IPS-20b (cell line): ENCODE measurements around the gene GATA1.

Experiments
- H3K27ac ChIP-seq: one replicate; pipeline ENCODE4 v1.5.1; 2013; ENCODE audit warnings: low read length
- H3K27me3 ChIP-seq: 2 replicates; pipeline ENCODE4 v1.6.1; 2013; ENCODE audit warnings: mild to moderate bottlenecking, low read length, inconsistent platforms; ENCODE audit not compliant: insufficient read depth
- H3K36me3 ChIP-seq: 2 replicates; pipeline ENCODE4 v1.6.1; 2013; ENCODE audit warnings: low read depth, mild to moderate bottlenecking, inconsistent platforms, low read length, moderate library complexity; ENCODE audit not compliant: insufficient read depth
- H3K4me1 ChIP-seq: 2 replicates; pipeline ENCODE4 v1.6.1; 2013; ENCODE audit warnings: mild to moderate bottlenecking, control low read depth, inconsistent platforms, low read length, moderate library complexity; ENCODE audit not compliant: insufficient read depth
- H3K4me3 ChIP-seq: 2 replicates; pipeline ENCODE4 v1.5.1; 2013; ENCODE audit warnings: mild to moderate bottlenecking, low read length, inconsistent platforms
- H3K9ac ChIP-seq: 2 replicates; pipeline ENCODE4 v1.6.1; 2013; ENCODE audit warnings: low read depth, mild to moderate bottlenecking, inconsistent platforms, low read length, moderate library complexity
- H3K9me3 ChIP-seq: 2 replicates; pipeline ENCODE4 v1.6.1; 2013; ENCODE audit warnings: mild to moderate bottlenecking, low read depth, low read length, inconsistent platforms; ENCODE audit not compliant: insufficient read depth

GATA1 gene

GRCh38 chrX:48761674-48762471, 24.5 kb upstream of the GATA1 start, which contains the start of gene GLOD5:
Gene GLOD5, plus strand, starts transcription at chrX:48761747. Its CDS starts 44 bp downstream, at chrX:48761791.
- H3K36me3 ChIP-seq, result no peaks in the 10 kb centered on the region
- H3K4me3 ChIP-seq, result no peak within 1 kb of the TSS
- no peak within 1 kb of the TSS for H3K9ac ChIP-seq
- H3K9me3 ChIP-seq, result no peaks in the 10 kb centered on the region
- no peaks in the 10 kb centered on the region for H3K27me3 ChIP-seq
- no peaks in the 10 kb centered on the region for H3K4me1 ChIP-seq
- no peak within 1 kb of the TSS for H3K27ac ChIP-seq

- H3K27ac ChIP-seq, result no peak overlapping the region
- H3K4me3 ChIP-seq, result no peak overlapping the region
- H3K27me3 ChIP-seq, result no peaks in the 10 kb centered on the region
- H3K9me3 ChIP-seq, result no peaks in the 10 kb centered on the region
- H3K9ac ChIP-seq, result no peak overlapping the region
- no peaks in the 10 kb centered on the region for H3K36me3 ChIP-seq
- H3K4me1 ChIP-seq, result no peaks in the 10 kb centered on the region
Measured at GRCh38 chrX:48769230-48769629, 17.2 kb upstream of the GATA1 start.

- Histone ChIP-seq H3K27ac (no peak overlapping the region), H3K4me1 (no peaks in the 10 kb centered on the region), H3K27me3 (no peaks in the 10 kb centered on the region), H3K9ac (no peak overlapping the region), H3K36me3 (no peaks in the 10 kb centered on the region), H3K4me3 (no peak overlapping the region), H3K9me3 (no peaks in the 10 kb centered on the region)
Measured at GRCh38 chrX:48770296-48770695, 16.1 kb upstream of the GATA1 start.

- no peak overlapping the region for H3K4me3 ChIP-seq
- H3K9me3 ChIP-seq, result no peaks in the 10 kb centered on the region
- H3K27me3 ChIP-seq, result no peaks in the 10 kb centered on the region
- H3K27ac ChIP-seq, result no peak overlapping the region
- no peaks in the 10 kb centered on the region for H3K4me1 ChIP-seq
- H3K9ac ChIP-seq, result no peak overlapping the region
- H3K36me3 ChIP-seq, result no peaks in the 10 kb centered on the region
Measured at GRCh38 chrX:48772602-48773001, 13.8 kb upstream of the GATA1 start.

- Histone ChIP-seq H3K36me3 (no peaks in the 10 kb centered on the region), H3K9me3 (no peaks in the 10 kb centered on the region), H3K4me1 (no peaks in the 10 kb centered on the region), H3K4me3 (no peak overlapping the region), H3K27ac (no peak overlapping the region), H3K9ac (no peak overlapping the region), H3K27me3 (no peaks in the 10 kb centered on the region)
Measured at GRCh38 chrX:48776818-48777439, 9.5 kb upstream of the GATA1 start.

- H3K36me3 ChIP-seq, result no peaks in the 10 kb centered on the region
- no peak overlapping the region for H3K9ac ChIP-seq
- H3K4me1 ChIP-seq, result no peaks in the 10 kb centered on the region
- no peak overlapping the region for H3K4me3 ChIP-seq
- H3K27ac ChIP-seq, result no peak overlapping the region
- H3K9me3 ChIP-seq, result no peaks in the 10 kb centered on the region
- H3K27me3 ChIP-seq, result no peaks in the 10 kb centered on the region
Measured at GRCh38 chrX:48779399-48779798, 7.0 kb upstream of the GATA1 start.

- Histone ChIP-seq H3K4me1 (no peaks in the 10 kb centered on the region), H3K27me3 (no peaks in the 10 kb centered on the region), H3K4me3 (no peak overlapping the region), H3K9ac (no peak overlapping the region), H3K9me3 (no peaks in the 10 kb centered on the region), H3K36me3 (no peaks in the 10 kb centered on the region), H3K27ac (no peak overlapping the region)
Measured at GRCh38 chrX:48781705-48782104, 4.7 kb upstream of the GATA1 start.

GRCh38 chrX:48782216-48782615, 4.2 kb upstream of the GATA1 start:
- Histone ChIP-seq H3K27ac (no peak overlapping the region), H3K27me3 (no peaks in the 10 kb centered on the region), H3K4me3 (no peak overlapping the region), H3K9me3 (no peaks in the 10 kb centered on the region), H3K9ac (no peak overlapping the region), H3K36me3 (no peaks in the 10 kb centered on the region), H3K4me1 (no peaks in the 10 kb centered on the region)

- H3K9me3 ChIP-seq, result no peaks in the 10 kb centered on the region
- no peak overlapping the region for H3K9ac ChIP-seq
- H3K27me3 ChIP-seq, result no peaks in the 10 kb centered on the region
- H3K36me3 ChIP-seq, result no peaks in the 10 kb centered on the region
- no peak overlapping the region for H3K27ac ChIP-seq
- H3K4me3 ChIP-seq, result no peak overlapping the region
- no peaks in the 10 kb centered on the region for H3K4me1 ChIP-seq
Measured at GRCh38 chrX:48782795-48783194, 3.6 kb upstream of the GATA1 start.

- no peaks in the 10 kb centered on the region for H3K9me3 ChIP-seq
- H3K27me3 ChIP-seq, result no peaks in the 10 kb centered on the region
Measured at GRCh38 chrX:48784726-48785125, 1.7 kb upstream of the GATA1 start.

GRCh38 chrX:48785186-48785539, 1.2 kb upstream of the GATA1 start:
- H3K27ac ChIP-seq, result no peak overlapping the region
- H3K27me3 ChIP-seq, result no peaks in the 10 kb centered on the region
- no peaks in the 10 kb centered on the region for H3K4me1 ChIP-seq
- H3K9me3 ChIP-seq, result no peaks in the 10 kb centered on the region
- H3K36me3 ChIP-seq, result no peaks in the 10 kb centered on the region
- H3K4me3 ChIP-seq, result no peak overlapping the region
- no peak overlapping the region for H3K9ac ChIP-seq

More at GRCh38 chrX:48784726-48785125, 1.7 kb upstream of the GATA1 start:
- H3K4me3 ChIP-seq, result no peak overlapping the region
- no peak overlapping the region for H3K27ac ChIP-seq
- no peaks in the 10 kb centered on the region for H3K36me3 ChIP-seq
- no peak overlapping the region for H3K9ac ChIP-seq
- H3K4me1 ChIP-seq, result no peaks in the 10 kb centered on the region

GRCh38 chrX:48785540-48786214, 713 bp upstream of the GATA1 start:
- H3K9me3 ChIP-seq, result no peaks in the 10 kb centered on the region
- H3K27me3 ChIP-seq, result no peaks in the 10 kb centered on the region
- H3K36me3 ChIP-seq, result no peaks in the 10 kb centered on the region
- H3K27ac ChIP-seq, result no peak overlapping the region
- no peak overlapping the region for H3K4me3 ChIP-seq
- no peak overlapping the region for H3K9ac ChIP-seq
- H3K4me1 ChIP-seq, result no peaks in the 10 kb centered on the region
